HG02678 (cell line): ENCODE data around the gene NADSYN1.

Source experiments
- ATAC-seq: cut with Tn5 transposase; IDR thresholded peaks from one replicate; pipeline ENCODE4 v1.9.1; 2021; ENCODE audit warnings: mild to moderate bottlenecking, moderate library complexity; ENCODE audit not compliant: unreplicated experiment

NADSYN1 gene

DNA sequence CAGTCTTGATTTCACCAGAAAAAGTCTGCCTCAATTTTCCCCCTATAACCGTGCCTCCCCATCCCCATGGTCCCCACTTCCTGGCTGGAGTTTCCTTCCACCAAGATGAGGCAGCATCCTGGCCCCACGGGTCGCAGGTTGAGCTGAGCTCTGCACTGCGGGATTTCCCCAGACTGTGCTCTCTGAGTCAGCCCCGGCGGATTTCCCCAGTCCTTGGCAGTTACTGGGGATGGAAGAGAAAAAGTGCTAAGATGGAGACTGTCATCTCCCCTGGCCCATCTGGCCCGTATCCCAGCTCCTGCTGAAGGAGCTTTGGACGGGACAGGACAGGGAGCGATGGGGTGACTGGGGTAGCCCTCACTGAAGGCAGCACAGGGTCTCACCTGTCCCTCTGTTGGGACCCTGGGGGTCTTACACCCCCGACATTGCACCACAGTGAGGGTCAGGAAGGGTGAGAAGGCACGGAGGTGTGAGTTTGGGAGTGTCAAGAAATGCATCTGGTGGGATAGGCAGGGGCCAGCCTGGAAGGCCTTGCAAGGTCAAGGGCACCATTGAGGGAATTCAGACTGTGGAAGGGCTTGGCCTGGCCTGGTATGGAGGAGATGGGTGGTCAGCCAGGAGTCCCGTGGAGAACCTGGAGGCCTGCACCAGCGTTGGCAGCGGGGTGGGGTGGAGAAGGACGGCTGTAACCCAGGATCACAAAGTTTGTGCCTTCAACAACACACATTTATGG lies 36.5 kb downstream of the NADSYN1 start:
- ATAC-seq, result no peak

DNA sequence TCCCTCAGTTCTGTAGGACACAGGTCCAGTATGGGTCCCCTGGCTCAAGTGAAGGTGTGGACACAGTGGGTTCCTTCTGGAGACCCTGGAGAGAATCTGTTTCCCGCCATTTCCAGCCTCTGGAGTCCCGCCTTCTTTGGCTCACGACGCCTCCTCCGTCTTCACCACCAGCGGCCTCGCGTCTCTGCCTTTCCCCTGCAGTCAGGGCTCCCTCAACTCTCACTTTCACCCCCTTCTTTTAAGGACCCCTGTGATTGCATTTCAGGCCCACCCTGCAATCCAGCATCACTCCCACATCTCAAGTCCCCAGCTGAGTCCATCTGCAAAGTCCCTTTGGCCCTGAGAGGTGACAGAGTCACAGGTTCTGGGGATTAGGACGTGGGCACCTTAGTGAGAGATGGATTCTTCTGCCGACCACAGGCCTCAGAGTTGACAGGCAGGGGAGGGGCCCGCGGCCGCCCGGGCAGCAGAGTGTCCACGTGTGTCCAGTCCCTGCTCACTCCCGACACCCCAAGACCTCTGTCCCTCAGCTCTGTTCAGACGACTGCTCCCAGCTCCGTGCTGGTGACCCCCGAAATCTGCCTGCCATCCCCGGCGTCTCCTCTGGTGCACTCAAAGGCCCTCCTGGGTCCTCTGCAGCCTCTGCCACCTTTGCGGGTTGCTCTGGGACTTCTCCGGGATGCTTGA lies 37.2 kb downstream of the NADSYN1 start:
- ATAC-seq, result no peak

DNA sequence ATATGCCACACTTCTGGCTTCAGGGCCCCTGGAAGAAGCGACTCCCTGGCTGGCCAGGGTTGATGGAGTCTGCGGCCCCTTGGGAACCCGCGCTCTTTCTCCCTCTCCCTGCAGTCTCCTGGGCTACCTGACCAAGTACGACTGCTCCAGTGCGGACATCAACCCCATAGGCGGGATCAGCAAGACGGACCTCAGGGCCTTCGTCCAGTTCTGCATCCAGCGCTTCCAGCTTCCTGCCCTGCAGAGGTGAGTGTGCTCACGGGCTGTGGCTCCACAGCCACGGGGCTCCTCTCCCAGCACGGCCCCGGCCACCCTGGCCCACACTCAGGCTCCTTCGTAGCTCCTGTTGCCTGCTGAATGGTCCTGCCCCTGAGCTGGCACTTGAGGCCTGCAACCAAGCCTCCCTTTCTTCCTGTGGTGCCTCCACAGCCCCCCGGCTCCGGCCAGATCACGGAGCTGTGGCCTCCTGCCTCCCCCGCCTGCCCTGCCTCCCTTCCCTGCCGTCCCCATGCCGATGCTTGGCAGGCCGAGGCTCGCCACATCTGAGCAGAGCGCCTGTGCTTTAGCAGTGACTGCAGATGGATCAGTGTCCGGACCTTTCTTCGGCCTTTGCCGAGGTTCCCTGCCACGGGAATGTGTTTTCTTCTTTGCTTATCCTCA lies 37.9 kb downstream of the NADSYN1 start:
- no peak for ATAC-seq

DNA sequence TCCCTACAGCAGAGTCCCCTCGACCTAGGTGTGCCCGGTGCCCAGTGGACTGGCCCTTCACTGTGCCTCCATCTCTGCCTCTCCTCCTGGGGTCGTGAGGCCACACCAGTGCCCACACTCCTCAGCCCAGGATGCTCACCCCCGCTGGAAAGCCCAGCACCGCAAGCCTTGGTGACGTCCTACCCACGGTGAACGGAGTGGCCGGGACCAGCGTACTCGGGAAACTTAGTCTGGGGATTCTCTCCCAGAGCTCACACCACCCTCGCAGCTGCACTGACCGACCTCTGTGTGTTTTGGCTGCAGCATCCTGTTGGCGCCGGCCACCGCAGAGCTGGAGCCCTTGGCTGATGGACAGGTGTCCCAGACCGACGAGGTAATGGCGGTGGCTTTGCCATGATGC lies 38.5 kb downstream of the NADSYN1 start:
- no peak for ATAC-seq

DNA sequence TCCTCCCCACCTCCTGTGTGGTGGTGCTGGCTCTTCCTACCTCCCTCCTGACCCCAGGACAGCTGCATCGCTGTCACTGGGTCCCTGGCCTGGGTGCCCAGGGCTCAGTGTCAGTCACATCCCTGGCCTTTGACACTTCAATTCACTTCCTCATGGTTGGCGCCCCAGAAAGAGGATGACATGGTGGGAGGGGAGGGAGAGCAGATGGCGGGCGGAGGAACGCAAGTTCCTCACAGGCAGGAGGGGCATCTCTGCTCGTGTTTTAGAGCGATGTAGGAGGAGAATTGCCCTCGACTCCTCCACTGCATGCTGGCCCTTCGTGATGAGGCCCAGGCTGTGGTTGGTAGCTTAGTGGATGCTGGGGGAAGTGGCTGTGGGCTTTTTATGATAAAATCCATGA lies 38.9 kb downstream of the NADSYN1 start:
- ATAC-seq, result no peak

DNA sequence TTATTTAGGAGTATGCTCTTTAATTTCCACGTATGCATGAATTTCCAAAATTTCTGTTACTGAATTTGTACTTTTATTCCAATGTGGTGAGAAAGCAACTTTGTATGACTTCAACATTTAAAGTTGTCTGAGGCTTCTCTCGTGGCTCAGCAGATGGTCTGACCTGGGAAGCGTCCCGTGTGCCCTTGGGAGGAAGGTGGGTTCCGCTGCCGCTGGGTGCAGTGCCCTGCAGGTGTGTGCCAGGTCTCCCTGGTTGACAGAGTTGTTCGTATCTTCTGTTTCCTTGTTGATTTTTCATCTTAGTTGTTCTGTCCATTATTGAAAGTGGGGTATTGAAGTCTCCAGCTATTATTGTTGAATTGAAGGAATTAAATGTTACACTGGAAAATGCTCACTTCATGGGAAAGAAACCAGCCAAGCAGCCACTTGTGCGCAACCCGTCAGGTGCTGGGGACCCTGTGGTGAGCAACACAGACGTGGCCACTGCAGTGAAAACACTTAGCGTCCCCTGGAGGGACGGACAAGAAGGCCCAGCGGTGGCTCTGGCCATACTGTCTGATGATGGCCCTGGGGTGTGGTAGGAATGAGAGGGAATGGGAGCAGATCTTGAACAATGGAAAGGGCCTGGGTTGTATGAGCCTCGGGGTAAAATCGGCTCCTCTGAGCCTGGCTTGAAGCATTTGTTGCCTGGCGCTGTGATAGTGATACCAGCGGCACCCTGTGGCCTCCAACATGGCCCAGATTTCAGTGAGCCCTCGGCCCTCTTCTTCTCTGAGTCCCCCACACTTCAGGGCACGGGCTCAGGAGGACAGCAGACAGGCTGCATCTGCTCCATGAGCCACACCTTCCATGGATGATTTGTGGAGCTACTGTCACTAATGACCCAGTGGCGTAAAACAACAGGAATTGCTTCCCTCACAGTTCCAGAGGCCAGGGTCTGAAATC lies 42.6 kb downstream of the NADSYN1 start:
- no peak for ATAC-seq

DNA sequence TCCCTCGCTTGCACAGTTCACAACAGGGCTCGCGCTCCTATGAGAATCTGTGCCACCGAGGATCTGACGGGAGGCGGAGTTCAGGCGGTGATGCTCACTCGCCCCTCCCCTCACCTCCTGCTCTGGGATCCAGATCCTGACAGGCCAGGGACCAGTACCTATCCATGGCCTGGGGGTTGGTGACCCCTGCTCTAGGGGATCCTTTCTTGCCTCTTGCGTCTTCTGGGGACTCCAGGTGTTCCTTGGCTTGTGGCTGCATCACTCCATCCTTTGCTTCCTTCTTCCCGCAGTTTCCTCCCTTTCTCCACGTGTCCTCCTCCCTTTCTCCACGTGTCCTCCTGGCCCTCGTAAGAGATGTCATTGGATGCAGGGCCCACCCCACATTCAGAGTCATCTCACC lies 43.4 kb downstream of the NADSYN1 start:
- no peak for ATAC-seq

DNA sequence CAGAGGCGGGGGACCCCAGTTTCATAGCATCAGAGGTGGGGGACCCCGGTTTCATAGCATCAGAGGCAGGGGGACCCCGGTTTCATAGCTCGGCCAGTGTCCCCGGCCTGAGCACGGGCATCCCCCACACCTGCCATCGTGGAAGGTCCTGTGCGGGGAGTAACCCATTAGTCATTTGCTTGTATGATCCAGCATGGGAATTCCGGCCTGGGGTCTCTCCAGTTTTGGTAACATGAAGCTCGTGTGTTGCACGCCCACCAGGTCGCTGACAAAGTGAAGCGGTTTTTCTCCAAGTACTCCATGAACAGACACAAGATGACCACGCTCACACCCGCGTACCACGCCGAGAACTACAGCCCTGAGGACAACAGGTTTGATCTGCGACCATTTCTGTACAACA lies 45.1 kb downstream of the NADSYN1 start:
- no peak for ATAC-seq

DNA sequence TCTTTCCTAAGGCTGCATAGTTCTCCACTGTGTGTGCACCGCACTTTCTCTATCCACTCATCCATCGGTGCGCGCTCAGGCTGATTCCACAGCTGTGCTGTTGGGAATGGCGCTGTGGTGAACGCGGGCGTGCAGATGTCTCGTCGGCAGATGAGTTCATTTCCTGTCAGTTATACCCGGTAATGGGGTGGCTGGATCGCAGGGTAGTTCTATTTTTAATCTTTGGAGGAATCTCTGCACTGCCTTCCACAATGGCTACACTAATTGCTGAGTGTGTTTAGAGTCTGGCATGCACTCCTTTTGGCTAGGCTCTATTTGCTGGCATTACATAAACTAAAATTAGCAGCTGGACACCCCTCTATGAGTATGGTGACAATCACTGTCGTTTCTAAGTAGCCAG lies 46.1 kb downstream of the NADSYN1 start:
- ATAC-seq, result no peak

DNA sequence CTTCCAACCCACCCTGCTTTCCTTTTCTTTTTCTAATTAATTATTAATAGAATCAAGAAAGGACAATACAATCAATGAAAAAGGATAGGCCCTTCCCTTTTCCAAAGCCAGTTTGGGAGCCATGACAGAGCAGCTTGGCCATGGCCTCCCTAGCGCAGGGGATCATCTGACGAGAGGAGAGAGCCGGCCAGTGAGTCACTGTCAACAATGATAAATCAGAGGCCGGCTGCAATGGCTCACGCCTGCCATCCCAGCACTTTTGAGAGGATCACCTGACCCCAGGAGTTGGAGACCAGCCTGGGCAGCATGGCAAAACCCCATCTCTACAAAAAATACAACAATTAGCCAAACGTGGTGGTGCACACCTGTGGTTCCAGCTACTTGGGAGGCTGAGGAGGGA lies 46.5 kb downstream of the NADSYN1 start:
- no peak for ATAC-seq

DNA sequence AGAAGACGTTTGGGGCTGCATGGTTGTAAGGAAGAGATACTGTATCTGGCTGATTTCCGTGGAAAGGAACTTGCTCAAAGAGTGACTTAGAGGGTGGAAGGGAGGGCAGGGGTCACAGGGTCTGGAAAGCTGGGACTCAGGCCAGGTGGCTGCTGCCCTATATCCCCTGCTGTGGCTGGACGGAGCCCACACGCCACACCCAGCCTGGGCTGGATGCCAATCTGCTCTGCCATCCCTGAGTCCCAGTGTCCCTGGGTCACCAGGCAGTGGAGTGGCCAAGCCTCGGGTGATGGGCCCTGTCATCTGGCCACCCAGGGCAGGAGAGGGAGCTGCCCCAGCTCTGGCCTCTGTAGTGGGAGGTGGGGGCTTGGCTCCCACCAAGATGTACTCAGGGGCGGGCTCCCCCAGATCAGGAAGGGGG lies 47.6 kb downstream of the NADSYN1 start:
- ATAC-seq, result no peak

DNA sequence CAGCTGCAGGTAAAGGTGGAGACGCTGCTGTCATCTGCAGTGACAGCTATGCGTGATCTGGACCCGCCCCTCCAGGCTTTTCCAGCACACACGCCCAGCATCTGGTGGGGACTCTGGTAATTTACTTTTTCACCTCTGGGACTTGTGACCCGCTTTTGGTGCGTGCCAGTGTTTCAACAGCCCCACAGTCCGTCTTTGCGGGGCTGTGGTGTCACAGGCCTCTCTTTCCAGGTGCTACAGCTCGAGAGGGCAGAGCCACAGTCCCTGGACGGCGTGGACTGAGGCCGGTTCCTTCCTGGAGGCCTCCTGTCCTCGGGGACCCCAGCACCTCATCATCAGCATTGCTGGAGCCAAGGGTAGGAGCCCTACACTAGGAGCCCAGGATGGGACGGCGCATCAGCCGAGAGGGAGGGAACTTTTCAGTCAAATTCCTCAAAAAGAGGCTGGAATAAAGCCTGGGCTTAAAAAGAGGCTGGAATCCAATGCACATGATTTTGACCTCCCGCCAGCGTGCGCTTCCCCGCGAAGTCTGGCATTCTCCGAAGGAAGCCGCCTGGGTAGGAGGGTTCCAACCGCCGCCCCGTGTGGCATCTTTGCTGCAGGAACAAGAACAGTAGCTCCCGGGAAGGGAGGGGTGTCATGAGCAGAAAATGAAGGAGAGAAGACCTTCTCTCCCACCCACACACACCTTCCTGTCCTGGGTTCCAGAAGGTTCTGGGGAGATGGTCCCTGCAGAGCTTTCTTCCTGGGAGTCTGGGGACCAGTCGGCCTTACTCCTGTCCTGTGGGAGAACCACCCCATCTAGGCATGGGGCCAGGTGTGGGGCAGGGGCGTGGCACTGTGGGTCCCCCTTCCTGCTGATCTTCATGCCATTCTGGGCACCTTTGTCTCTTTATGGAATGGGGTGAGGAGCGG lies 48.3 kb downstream of the NADSYN1 start:
- ATAC-seq, result no peak

DNA sequence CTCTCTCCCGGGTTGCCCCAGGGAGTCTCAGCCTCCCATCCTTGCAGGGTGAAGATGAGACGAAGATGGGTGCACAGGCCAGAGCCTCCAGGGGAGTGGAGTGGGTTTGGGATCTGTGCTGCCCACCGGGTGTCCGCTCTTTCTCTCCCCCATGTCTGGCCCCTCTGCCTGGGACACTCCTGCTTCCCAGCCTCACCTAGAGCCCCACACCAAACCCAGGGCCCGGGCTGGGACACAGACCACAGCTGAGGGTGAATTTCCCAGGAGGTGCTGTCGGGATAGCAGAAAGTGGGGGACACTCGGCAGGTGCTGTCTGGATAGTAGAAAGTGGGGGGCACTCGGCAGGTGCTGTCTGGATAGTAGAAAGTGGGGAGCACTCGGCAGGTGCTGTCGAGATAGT lies 49.0 kb downstream of the NADSYN1 start:
- ATAC-seq, result no peak

DNA sequence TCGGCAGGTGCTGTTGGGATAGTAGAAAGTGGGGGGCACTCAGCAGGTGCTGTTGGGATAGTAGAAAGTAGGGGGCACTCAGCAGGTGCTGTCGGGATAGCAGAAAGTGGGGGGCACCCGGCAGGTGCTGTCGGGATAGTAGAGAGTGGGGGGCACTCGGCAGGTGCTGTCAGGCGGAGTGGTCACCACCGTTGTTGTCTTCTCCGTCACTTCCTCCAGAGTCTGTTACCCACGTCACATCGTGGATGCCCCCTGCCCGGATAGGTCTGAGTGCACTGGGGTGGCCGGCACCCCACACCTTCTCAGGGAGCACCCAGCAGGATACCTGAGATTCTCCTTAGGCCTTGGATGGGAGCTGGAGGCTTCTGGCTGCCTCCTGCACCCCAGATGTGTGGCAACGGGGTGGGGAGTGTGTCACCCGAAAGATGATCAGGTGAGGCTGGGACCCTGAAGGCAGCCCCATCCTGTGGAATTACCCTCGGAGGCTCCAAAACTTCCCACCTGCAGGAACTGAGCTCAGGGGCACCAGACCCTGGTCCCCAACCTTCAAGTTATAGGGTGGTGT lies 50.0 kb downstream of the NADSYN1 start:
- no peak for ATAC-seq

DNA sequence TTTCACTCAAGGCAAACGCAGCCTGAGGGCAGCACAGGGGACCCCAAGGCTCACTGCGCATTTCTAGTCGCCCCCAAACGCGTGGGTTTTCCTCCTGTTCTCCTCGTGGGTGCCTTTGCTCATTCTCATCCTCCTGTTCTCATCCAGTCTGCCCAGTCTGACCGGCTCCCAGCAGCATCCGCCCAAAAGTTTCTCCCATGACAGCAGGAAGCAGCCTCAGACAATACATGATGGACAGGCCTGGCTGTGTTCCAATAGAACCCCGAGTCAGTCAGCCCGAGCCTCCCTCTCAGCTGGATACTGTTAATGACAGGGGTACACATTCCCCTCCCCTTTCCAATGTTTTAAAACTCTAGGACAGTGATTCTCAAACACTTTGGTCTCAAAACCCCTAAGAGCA lies 51.5 kb downstream of the NADSYN1 start:
- ATAC-seq, result no peak

DNA sequence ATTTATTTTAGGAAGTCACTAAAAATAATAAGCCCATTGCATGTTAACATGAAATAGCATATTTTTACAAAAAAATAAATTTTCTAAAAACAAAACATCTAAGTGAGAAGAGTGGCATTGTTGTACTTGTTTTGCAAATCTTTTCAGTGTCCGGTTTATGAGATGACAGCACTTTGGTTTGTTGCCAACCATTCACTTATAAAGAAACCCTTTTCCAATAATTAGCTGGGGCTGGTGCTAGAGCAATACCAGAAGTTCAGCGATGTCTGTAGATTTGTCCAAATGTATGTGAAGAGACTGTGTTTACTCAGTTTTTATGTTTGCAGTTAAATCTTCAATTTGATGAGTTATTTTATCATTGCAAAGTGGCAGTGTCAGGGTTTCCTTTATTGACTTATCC lies 52.0 kb downstream of the NADSYN1 start:
- no peak for ATAC-seq

DNA sequence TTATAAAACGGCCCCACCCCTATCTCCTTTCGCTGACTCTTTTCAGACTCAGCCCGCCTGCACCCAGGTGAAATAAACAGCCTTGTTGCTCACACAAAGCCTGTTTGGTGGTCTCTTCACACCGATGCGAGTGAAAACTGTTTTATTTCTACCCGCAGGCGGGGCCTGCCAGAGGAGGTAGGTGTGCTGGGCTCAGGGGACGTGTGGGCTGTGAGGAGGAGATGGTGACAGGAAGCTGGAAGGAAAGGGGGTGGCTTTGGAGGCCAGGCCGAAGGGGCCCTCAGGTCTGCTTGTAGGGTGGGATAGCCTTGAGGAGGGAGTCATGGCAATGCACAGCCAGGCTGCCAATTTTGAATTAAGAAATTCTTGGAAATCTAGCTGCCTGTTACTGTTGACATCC lies 52.8 kb downstream of the NADSYN1 start:
- no peak for ATAC-seq

DNA sequence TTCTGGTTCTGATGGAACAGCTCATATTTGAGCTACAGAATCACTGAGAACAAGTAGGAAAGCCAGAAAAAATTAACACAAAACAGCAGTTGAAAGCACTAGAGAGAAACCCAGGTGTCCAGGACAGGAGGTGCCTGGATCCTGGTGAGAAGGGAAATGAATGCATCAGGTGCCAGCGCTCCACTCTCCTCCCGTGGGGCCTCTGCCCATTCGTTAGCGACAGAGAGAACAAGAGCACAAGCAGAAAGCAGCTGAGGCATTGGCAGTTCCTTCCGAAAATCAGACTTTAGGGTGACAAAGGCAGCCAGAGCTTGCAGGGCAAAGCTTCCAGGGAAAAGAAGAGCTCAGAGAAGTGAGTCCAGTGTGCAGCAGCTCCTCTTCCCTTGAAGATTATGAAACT lies 54.1 kb downstream of the NADSYN1 start:
- no peak for ATAC-seq
